Thymus (tissue), 2 donors: ENCODE results near the gene GPATCH1. TPM values are rescaled to one million over a fixed set of nuclear protein-coding genes. Genes with fewer than 3 reads are reported as not detected.

ENCODE experiments used
- polyA plus RNA-seq: library from polyadenylated mRNA; stranded (reverse); fragments of 200-250 nt; gene quantifications from one replicate; pipeline ENCODE4 v1.2.3, GENCODE V29; 2013
- total RNA-seq: library from RNA; stranded (reverse); fragments of 120-200 nt; gene quantifications from one replicate; pipeline ENCODE4 v1.2.4, GENCODE V29; 2013
- donor health status: healthy.

GPATCH1 gene
- total and polyA plus RNA-seq, 2 donors, result 8.2 to 8.7 TPM

Other genes with a start within 250 kb of the GPATCH1 start
- gene SLC7A9, start 211.4 kb upstream of the GPATCH1 start, total RNA-seq, result 0.24 TPM
- 0.98 TPM for gene SLC7A9, start 211.4 kb upstream of the GPATCH1 start, polyA plus RNA-seq
- gene CEP89, start 109.2 kb upstream of the GPATCH1 start, total RNA-seq, result 6.8 TPM
- gene CEP89, start 109.2 kb upstream of the GPATCH1 start, polyA plus RNA-seq, result 12.5 TPM
- 1.8 TPM for gene FAAP24, start 108.9 kb upstream of the GPATCH1 start, total RNA-seq
- 1.6 TPM for gene FAAP24, start 108.9 kb upstream of the GPATCH1 start, polyA plus RNA-seq
- 5.1 TPM for gene RHPN2, start 16.3 kb upstream of the GPATCH1 start, total RNA-seq
- gene RHPN2, start 16.3 kb upstream of the GPATCH1 start, polyA plus RNA-seq, result 4.8 TPM
- not detected for gene WDR88, start 50.9 kb downstream of the GPATCH1 start, total RNA-seq
- 0.05 TPM for gene WDR88, start 50.9 kb downstream of the GPATCH1 start, polyA plus RNA-seq
- gene LRP3, start 113.1 kb downstream of the GPATCH1 start, total RNA-seq, result 2.6 TPM
- gene LRP3, start 113.1 kb downstream of the GPATCH1 start, polyA plus RNA-seq, result 4.0 TPM
- gene SLC7A10, start 144.7 kb downstream of the GPATCH1 start, total RNA-seq, result 0.33 TPM
- gene SLC7A10, start 144.7 kb downstream of the GPATCH1 start, polyA plus RNA-seq, result 0.11 TPM
- 7.0 TPM for gene CEBPA, start 221.4 kb downstream of the GPATCH1 start, total RNA-seq
- gene CEBPA, start 221.4 kb downstream of the GPATCH1 start, polyA plus RNA-seq, result 10.1 TPM